Omental fat pad (tissue), 4 donors: ENCODE results near the gene GCFC2. TPM values are rescaled to one million over a fixed set of nuclear protein-coding genes. Genes with fewer than 3 reads are reported as not detected.
"Not testable (repeated sequence)": the region's sequence is repeated elsewhere in the genome, so short reads cannot be mapped to it uniquely, and the experiment has no call there.

Experiments
- ATAC-seq: fragments of 150-250 bp; one replicate; pipeline ENCODE4 v1.9.1; 2016; ENCODE audit warnings: mild to moderate bottlenecking, moderate library complexity; ENCODE audit not compliant: low FRiP score
- DNase-seq: peaks from one replicate; pipeline ENCODE4 v3.0.0-alpha.2; 2019; ENCODE audit warnings: low spot score
- CTCF ChIP-seq, 3 donors: fragments of 450-650 bp; IDR thresholded peaks; one replicate each; pipeline ENCODE4 v1.5.1; 2016 to 2017; ENCODE audit warnings: antibody characterized with exemption in 3 of 3, mild to moderate bottlenecking in 3 of 3, moderate library complexity in 2 of 3
- total RNA-seq, 4 donors: library from RNA; depleted of rRNA; stranded (reverse); fragments of >200 nt; gene quantifications; one replicate each; pipeline ENCODE4 v1.1.0, GENCODE V29; 2016

GCFC2 gene
- total RNA-seq, 4 donors from 2014 or later: 17.1 to 30.4 (median 28.5) TPM

GRCh38 chr2:75728614-75729419 is 18.1 kb upstream of the GCFC2 start:
- no peak for ATAC-seq
- no peak for DNase-seq
- TF ChIP-seq CTCF (IDR thresholded peaks at IDR 0.05): no peak

DNA sequence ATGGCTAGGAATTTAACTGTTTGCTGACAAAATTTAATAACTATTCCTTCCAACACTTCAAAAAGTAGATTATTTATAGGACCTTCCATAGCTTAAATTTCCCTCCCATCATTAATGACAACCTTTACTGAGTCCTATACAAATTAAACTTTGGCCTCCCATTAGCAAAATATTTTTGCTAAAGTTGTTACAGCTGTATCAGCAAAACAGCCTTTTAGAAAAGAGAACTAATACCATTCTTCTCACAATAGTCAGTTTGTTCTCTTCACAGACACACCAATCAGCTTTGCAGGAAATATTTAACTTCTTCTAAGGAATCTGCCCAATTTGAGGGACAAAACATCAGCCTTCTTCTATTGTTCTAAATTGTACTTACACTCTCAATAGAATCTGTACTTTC is 12.0 kb upstream of the GCFC2 start:
- no peak for TF ChIP-seq CTCF (IDR thresholded peaks at IDR 0.05)
- DNase-seq (no peak), ATAC-seq (no peak)

DNA sequence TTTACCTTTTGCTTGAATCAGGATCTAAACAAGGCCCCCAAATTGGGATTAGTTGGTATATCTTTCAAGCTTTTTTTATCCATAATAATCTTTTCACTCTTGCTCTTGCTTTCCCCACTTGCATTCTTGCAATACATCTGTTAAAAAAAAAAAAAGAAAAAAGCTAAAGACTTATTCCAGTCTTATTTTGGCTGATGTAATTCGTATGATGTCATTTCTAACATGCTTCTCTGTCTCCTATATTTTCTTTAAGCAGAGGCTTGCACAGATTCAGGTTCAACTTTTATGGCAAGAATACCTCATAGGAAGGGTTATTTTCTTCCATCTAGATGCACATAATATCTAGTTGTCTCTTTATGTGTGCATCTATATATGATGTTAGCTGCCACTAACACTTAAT is 9.8 kb upstream of the GCFC2 start:
- ATAC-seq: no peak
- no peak for DNase-seq
- TF ChIP-seq CTCF (IDR thresholded peaks at IDR 0.05): no peak

DNA sequence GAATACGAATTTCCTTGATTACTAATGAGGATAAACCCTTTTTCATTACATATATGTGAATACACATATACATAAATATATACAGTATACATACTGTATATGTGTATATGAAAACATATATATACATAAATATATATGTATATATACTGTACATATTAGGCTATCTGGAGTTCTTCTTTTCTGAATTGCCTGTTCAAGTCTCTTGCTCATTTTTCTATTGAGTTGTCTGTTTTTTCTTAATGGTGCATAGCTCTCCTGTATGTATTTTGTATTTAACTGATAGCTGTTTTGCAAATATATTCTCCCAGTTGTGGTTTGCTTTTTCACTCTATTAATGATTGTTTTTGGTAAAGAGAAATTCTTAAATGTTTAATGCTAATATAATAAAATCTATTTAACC is 8.9 kb upstream of the GCFC2 start:
- DNase-seq (no peak), ATAC-seq (no peak)
- no peak for TF ChIP-seq CTCF (IDR thresholded peaks at IDR 0.05)

DNA sequence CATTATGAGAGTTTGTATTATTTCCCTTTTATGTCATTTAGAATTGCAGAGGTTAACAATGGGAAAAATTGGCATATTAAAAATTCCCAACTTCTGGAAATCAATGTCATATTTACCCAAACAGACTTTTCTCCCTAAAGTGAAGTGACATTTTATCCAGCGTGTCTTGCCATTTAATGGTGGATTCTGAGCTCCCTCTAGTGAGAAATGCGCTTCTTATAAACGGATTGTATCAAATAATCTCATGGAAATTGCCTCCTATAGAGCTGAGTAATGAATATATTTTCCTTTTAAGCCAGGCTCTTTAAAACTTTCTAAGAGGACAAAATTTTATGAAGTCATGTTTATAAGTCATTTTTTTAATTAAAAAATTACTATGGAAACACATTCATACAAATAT is 5.7 kb upstream of the GCFC2 start:
- ATAC-seq (no peak), DNase-seq (no peak)
- TF ChIP-seq CTCF (IDR thresholded peaks at IDR 0.05): no peak

- DNase-seq, ATAC-seq: not testable (repeated sequence)
These were observed 875 bp upstream of the GCFC2 start for GRCh38 chr2:75711590-75711989.

DNA sequence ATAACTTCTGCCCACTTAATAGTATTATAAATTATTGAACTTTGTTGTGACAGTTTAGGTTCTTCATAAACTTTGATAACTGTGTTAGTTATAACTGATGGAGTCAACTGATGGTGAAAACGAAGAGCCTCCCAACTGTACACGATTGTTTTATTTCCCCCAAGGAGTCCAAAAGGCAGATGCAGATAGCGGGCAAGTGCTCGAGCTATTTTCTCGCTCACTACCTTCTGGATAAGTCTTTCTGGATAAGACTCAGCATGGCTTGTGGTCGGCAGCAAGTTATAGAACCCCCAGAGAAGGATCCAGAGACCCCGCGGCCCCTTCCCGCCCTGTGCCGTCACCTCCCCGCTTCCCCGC is 517 bp downstream of the GCFC2 start:
- no peak for TF ChIP-seq CTCF (IDR thresholded peaks at IDR 0.05)

More for the DNA sequence above, 517 bp downstream of the GCFC2 start:
- ATAC-seq: no peak
- no peak for DNase-seq
